HepG2 (cell line): ENCODE data around the gene ZNF764. TPM values are rescaled to one million over a fixed set of nuclear protein-coding genes. Genes with fewer than 3 reads are reported as not detected.

Experiments
- ATM ChIP-seq: fragments of 450-650 bp; IDR thresholded peaks from 2 replicates; pipeline ENCODE4 v1.7.1; 2017; ENCODE audit warnings: mild to moderate bottlenecking, borderline replicate concordance
- HOXD1 ChIP-seq: sonication (generic); formaldehyde crosslinking; IDR thresholded peaks from 2 replicates; pipeline ENCODE4 v1.5.0; 2020; ENCODE audit warnings: missing genetic modification reagents
- MEIS1 ChIP-seq: sonication (generic); formaldehyde crosslinking; IDR thresholded peaks from 2 replicates; pipeline ENCODE4 v1.9.0; 2021; ENCODE audit warnings: mild to moderate bottlenecking, missing genetic modification reagents, moderate library complexity, borderline replicate concordance
- ZKSCAN5 ChIP-seq: sonication (generic); formaldehyde crosslinking; IDR thresholded peaks from 2 replicates; pipeline ENCODE4 v1.5.1; 2020; ENCODE audit warnings: mild to moderate bottlenecking, missing genetic modification reagents
- ZNF329 ChIP-seq: sonication (generic); formaldehyde crosslinking; IDR thresholded peaks from 2 replicates; pipeline ENCODE4 v1.9.0; 2021; ENCODE audit warnings: low read depth, mild to moderate bottlenecking, missing genetic modification reagents
- ZNF547 ChIP-seq: sonication (generic); formaldehyde crosslinking; IDR thresholded peaks from 2 replicates; pipeline ENCODE4 v1.5.1; 2020; ENCODE audit warnings: mild to moderate bottlenecking, missing genetic modification reagents
- ZNF577 ChIP-seq: sonication (generic); formaldehyde crosslinking; IDR thresholded peaks from 2 replicates; pipeline ENCODE4 v1.4.0; 2020; ENCODE audit warnings: mild to moderate bottlenecking, low read depth, missing genetic modification reagents, borderline replicate concordance
- ZNF589 ChIP-seq: sonication (generic); formaldehyde crosslinking; conservative IDR thresholded peaks from 2 replicates; pipeline ENCODE4 v1.8.0; 2022; ENCODE audit warnings: mild to moderate bottlenecking, moderate library complexity, missing genetic modification reagents
- polyA plus RNA-seq, 8 experiments: library from polyadenylated mRNA; depleted of rRNA in 3 of 8; stranded (reverse) in 7 of 8; unstranded in 1 of 8; fragments of >200 nt; fragmentation: Illumina TruSeq in 4 of 8; extraction: Trizol in 4 of 8; gene quantifications; 2 replicates each; pipeline versions ENCODE4 v1.2.1 to v1.2.3, GENCODE V29; 2011 to 2016; ENCODE audit warnings: low read depth in 4 of 8, missing spikeins in 1 of 8, mixed read lengths in 1 of 8; ENCODE audit not compliant: insufficient read depth in 1 of 8
- total RNA-seq, 5 experiments: library from RNA; depleted of rRNA; stranded (reverse); fragments of >200 nt; fragmentation: Illumina TruSeq; extraction: Trizol; gene quantifications; 2 replicates each; pipeline ENCODE4 v1.2.3, GENCODE V29; 2016; ENCODE audit warnings: low read depth in 1 of 5
- TF ChIP-seq, protein P1 (sequence below): sonication (generic); formaldehyde crosslinking; IDR thresholded peaks from 2 replicates; pipeline ENCODE4 v1.4.0; 2020; ENCODE audit warnings: mild to moderate bottlenecking, missing genetic modification reagents
- TF ChIP-seq, protein P2 (sequence below): sonication (generic); formaldehyde crosslinking; IDR thresholded peaks from 2 replicates; pipeline ENCODE4 v1.4.0; 2020; ENCODE audit warnings: missing genetic modification reagents
- TF ChIP-seq, protein P3 (sequence below): sonication (generic); formaldehyde crosslinking; IDR thresholded peaks from 2 replicates; pipeline ENCODE4 v1.9.0; 2022; ENCODE audit warnings: low read depth, missing genetic modification reagents
- TF ChIP-seq, protein P4 (sequence below): sonication (generic); formaldehyde crosslinking; IDR thresholded peaks from 2 replicates; pipeline ENCODE4 v1.9.0; 2021; ENCODE audit warnings: missing genetic modification reagents, mild to moderate bottlenecking, borderline replicate concordance
- TF ChIP-seq, protein P5 (sequence below): IDR thresholded peaks from 2 replicates; pipeline ENCODE4 v1.6.1; 2016; ENCODE audit warnings: low read depth, control low read depth
- TF ChIP-seq, protein P6 (sequence below): IDR thresholded peaks from 2 replicates; pipeline ENCODE4 v1.6.1; 2016; ENCODE audit warnings: missing compliant biosample characterization, missing genetic modification reagents, borderline replicate concordance

The ZNF764 gene
- total and polyA plus RNA-seq, 2 of the 13 experiments (the other 11 are each of a cell fraction or from before 2014, with no cell fraction given), result 4.1 to 9.1 TPM

DNA sequence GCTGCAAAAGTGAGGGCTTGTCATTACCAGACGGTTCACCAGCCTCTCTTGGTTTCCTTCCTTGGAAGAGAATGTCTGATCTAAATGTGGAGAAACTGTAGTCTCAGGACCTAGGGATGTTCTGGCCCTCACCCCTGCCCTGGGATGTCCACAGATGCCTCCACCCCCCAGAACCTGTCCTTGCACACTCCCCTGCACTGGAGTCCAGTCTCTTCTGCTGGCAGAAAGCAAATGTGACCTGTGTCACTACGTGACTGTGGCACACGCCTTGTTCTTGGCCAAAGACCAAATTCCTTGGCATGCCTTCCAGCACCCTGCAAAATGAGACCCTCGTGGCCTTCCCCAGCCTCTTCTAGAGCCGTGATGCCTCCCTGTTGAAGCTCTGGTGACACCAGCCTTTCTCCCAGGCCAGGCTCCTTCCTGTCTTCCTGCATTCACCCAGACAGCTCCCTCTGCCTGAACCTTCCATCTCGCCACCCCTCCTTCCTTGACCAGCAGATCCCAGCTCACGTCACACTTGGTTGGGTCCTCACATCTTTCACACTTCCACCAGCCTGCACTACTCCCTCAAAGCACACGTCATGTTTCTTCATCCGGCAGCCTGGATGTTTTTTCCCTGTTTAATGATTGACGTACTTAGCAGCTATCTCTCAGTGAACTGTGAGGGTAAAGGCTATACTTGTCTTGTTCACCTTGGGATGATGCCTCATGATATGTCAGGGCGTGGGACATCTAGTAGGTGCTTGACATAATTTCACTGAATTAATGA, 36.1 kb downstream of the ZNF764 start (continued):
- TF ChIP-seq, protein P1, sequence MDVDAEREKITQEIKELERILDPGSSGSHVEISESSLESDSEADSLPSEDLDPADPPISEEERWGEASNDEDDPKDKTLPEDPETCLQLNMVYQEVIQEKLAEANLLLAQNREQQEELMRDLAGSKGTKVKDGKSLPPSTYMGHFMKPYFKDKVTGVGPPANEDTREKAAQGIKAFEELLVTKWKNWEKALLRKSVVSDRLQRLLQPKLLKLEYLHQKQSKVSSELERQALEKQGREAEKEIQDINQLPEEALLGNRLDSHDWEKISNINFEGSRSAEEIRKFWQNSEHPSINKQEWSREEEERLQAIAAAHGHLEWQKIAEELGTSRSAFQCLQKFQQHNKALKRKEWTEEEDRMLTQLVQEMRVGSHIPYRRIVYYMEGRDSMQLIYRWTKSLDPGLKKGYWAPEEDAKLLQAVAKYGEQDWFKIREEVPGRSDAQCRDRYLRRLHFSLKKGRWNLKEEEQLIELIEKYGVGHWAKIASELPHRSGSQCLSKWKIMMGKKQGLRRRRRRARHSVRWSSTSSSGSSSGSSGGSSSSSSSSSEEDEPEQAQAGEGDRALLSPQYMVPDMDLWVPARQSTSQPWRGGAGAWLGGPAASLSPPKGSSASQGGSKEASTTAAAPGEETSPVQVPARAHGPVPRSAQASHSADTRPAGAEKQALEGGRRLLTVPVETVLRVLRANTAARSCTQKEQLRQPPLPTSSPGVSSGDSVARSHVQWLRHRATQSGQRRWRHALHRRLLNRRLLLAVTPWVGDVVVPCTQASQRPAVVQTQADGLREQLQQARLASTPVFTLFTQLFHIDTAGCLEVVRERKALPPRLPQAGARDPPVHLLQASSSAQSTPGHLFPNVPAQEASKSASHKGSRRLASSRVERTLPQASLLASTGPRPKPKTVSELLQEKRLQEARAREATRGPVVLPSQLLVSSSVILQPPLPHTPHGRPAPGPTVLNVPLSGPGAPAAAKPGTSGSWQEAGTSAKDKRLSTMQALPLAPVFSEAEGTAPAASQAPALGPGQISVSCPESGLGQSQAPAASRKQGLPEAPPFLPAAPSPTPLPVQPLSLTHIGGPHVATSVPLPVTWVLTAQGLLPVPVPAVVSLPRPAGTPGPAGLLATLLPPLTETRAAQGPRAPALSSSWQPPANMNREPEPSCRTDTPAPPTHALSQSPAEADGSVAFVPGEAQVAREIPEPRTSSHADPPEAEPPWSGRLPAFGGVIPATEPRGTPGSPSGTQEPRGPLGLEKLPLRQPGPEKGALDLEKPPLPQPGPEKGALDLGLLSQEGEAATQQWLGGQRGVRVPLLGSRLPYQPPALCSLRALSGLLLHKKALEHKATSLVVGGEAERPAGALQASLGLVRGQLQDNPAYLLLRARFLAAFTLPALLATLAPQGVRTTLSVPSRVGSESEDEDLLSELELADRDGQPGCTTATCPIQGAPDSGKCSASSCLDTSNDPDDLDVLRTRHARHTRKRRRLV (CRISPR knock-in tag), result no peak
- TF ChIP-seq ATM (no peak), ZNF577 (no peak), ZNF329 (CRISPR knock-in tag) (no peak), HOXD1 (CRISPR knock-in tag) (no peak), ZNF589 (CRISPR knock-in tag) (no peak), ZNF547 (CRISPR knock-in tag) (peak; percentile 78; the same call in 1 of the 2 replicates), ZKSCAN5 (peak; percentile 13; the same call in 1 of the 2 replicates), MEIS1 (CRISPR knock-in tag) (peak; percentile 90; the same call in 1 of the 2 replicates)
- TF ChIP-seq, protein P2, sequence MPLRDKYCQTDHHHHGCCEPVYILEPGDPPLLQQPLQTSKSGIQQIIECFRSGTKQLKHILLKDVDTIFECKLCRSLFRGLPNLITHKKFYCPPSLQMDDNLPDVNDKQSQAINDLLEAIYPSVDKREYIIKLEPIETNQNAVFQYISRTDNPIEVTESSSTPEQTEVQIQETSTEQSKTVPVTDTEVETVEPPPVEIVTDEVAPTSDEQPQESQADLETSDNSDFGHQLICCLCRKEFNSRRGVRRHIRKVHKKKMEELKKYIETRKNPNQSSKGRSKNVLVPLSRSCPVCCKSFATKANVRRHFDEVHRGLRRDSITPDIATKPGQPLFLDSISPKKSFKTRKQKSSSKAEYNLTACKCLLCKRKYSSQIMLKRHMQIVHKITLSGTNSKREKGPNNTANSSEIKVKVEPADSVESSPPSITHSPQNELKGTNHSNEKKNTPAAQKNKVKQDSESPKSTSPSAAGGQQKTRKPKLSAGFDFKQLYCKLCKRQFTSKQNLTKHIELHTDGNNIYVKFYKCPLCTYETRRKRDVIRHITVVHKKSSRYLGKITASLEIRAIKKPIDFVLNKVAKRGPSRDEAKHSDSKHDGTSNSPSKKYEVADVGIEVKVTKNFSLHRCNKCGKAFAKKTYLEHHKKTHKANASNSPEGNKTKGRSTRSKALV (CRISPR knock-in tag), result no peak; the same call in 1 of the 2 replicates
- TF ChIP-seq, protein P3, sequence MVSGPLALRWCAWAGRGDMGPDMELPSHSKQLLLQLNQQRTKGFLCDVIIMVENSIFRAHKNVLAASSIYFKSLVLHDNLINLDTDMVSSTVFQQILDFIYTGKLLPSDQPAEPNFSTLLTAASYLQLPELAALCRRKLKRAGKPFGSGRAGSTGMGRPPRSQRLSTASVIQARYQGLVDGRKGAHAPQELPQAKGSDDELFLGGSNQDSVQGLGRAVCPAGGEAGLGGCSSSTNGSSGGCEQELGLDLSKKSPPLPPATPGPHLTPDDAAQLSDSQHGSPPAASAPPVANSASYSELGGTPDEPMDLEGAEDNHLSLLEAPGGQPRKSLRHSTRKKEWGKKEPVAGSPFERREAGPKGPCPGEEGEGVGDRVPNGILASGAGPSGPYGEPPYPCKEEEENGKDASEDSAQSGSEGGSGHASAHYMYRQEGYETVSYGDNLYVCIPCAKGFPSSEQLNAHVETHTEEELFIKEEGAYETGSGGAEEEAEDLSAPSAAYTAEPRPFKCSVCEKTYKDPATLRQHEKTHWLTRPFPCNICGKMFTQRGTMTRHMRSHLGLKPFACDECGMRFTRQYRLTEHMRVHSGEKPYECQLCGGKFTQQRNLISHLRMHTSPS (CRISPR knock-in tag), result peak; percentile 45; the same call in 1 of the 2 replicates
- TF ChIP-seq, protein P4, sequence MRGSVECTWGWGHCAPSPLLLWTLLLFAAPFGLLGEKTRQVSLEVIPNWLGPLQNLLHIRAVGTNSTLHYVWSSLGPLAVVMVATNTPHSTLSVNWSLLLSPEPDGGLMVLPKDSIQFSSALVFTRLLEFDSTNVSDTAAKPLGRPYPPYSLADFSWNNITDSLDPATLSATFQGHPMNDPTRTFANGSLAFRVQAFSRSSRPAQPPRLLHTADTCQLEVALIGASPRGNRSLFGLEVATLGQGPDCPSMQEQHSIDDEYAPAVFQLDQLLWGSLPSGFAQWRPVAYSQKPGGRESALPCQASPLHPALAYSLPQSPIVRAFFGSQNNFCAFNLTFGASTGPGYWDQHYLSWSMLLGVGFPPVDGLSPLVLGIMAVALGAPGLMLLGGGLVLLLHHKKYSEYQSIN, result no peak
- TF ChIP-seq, protein P5, sequence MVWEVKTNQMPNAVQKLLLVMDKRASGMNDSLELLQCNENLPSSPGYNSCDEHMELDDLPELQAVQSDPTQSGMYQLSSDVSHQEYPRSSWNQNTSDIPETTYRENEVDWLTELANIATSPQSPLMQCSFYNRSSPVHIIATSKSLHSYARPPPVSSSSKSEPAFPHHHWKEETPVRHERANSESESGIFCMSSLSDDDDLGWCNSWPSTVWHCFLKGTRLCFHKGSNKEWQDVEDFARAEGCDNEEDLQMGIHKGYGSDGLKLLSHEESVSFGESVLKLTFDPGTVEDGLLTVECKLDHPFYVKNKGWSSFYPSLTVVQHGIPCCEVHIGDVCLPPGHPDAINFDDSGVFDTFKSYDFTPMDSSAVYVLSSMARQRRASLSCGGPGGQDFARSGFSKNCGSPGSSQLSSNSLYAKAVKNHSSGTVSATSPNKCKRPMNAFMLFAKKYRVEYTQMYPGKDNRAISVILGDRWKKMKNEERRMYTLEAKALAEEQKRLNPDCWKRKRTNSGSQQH, result peak; percentile 70; the same call in 1 of the 2 replicates
- TF ChIP-seq, protein P6, sequence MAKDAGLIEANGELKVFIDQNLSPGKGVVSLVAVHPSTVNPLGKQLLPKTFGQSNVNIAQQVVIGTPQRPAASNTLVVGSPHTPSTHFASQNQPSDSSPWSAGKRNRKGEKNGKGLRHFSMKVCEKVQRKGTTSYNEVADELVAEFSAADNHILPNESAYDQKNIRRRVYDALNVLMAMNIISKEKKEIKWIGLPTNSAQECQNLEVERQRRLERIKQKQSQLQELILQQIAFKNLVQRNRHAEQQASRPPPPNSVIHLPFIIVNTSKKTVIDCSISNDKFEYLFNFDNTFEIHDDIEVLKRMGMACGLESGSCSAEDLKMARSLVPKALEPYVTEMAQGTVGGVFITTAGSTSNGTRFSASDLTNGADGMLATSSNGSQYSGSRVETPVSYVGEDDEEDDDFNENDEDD (CRISPR knock-in tag), result peak; percentile 51; the same call in 1 of the 2 replicates
